Stimulated activated CD4-positive, alpha-beta T cell treated with anti-CD3 and anti-CD28 coated beads, Interleukin-12 subunit alpha, Interleukin-12 subunit beta, amount 100 ng/mL, for 24 hours (primary cell): ENCODE results near the gene TUBB4B.

ENCODE experiments used
- DNase-seq, 2 experiments: peaks; one replicate each; pipeline ENCODE4 v3.0.0-alpha.2; 2020; ENCODE audit warnings: low read depth in 2 of 2

The TUBB4B gene

DNA sequence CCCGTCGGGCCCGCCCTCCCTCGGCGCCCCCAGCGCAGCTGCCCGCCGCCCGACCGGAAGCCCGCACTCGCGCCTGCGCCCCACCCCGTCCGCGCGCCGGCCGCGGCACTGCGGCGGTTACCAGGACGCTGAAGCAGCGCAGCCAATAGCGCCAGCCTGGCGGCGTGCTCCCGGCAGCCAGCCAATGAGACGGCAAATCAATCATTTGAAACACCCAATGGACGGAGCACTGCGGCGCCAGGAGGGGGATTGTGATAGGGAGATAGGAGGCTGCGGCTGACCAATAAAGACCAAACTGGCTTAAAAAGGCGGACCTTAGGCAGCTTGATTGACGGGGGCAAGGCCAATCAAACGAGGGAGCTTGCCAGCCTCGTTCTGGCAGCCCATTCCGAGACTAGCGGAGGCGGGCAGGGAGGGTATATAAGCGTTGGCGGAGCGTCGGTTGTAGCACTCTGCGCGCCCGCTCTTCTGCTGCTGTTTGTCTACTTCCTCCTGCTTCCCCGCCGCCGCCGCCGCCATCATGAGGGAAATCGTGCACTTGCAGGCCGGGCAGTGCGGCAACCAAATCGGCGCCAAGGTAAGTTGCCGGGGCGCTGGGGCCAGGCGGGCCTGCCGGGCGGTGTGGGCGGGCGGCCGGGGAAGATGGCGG, at the start of gene TUBB4B:
Gene TUBB4B, plus strand, starts transcription at position 447 of the 649 bp plus-strand sequence. Its CDS starts 74 bp downstream, at position 521.
- DNase-seq: peak; percentile 93 to 96

DNA sequence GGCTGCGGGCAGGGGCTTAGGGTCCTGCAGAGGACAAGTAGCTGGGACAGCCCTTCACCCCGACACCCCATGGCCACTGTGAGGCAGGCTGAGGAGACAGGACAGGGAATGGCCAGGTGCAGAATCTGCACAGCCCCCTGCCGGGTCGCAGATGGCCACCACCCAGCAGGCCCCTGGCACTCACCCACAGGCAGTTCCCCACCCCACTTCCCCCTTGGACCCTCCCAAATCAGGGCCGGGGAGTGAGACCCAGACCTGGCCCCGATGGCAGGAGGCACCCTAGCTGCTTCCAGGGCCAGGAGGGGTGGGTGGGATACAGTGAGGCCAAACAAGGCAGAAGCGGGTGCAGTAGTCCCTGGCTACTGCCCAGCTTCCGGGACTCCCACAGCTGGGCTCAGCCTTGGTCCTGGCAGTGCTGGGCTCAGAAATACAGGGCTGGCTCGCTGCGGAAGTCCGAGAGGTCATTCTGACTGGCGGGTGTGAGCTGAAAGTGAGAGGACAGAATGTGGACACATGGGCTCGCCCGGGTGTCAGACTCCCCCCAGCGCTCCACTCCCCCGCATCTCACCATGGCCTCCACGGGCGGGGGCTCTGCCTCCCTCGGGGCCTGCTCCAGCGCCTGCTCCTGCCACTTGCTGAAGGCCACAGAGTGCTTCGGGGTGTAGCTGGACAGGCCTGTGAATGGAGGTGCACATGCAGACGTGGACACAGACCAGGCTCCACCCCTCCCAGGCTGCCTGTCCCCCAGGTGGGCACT, 49.2 kb upstream of the TUBB4B start:
- no peak for DNase-seq

GRCh38 chr9:137192448-137192780, 48.7 kb upstream of the TUBB4B start:
- DNase-seq: no peak

- DNase-seq: no peak
Observed at GRCh38 chr9:137192859-137193258, 48.2 kb upstream of the TUBB4B start.

DNA sequence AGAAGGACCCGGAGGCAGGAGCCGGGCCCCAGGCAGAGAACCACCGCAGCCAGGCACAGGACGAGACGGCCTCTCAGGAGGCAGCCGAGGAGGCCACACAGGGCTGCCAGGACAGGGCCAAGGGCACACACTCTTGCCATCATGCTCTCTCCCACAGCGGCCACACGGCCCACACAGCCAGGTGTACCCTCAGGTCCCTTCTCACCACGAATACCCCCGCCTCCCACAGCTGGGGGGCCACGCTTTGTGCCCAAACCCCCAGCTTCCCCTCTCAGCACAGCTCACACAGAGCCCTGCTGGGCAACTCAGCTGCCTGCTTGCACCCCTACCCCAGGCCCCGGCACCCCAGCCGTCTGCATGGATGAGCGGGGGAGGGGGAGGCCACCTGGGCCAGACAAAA, 47.3 kb upstream of the TUBB4B start:
- no peak for DNase-seq

GRCh38 chr9:137194388-137194787, 46.7 kb upstream of the TUBB4B start:
- no peak for DNase-seq

DNA sequence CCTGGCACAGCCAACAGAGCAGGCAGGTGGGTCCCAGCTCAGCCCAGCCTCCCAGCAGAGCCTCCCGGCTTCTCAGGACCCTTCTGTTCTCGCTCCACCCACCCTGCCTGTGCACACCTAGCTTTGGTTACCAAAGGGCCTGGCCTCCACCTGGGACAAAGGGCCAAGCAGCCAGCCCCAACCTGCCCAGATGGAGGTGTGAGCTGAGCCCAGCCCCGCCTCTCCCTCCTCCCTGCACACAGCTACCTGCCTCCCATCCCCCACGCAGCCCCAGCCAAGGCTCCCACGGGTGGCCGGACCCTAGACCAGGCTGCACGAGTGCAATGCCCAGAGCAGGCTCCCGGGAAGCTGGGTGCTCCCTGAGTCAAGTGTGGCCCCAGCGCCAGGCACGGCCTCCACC, 46.2 kb upstream of the TUBB4B start:
- DNase-seq: no peak

- no peak for DNase-seq
Observed at GRCh38 chr9:137195525-137196220, 45.4 kb upstream of the TUBB4B start.

DNA sequence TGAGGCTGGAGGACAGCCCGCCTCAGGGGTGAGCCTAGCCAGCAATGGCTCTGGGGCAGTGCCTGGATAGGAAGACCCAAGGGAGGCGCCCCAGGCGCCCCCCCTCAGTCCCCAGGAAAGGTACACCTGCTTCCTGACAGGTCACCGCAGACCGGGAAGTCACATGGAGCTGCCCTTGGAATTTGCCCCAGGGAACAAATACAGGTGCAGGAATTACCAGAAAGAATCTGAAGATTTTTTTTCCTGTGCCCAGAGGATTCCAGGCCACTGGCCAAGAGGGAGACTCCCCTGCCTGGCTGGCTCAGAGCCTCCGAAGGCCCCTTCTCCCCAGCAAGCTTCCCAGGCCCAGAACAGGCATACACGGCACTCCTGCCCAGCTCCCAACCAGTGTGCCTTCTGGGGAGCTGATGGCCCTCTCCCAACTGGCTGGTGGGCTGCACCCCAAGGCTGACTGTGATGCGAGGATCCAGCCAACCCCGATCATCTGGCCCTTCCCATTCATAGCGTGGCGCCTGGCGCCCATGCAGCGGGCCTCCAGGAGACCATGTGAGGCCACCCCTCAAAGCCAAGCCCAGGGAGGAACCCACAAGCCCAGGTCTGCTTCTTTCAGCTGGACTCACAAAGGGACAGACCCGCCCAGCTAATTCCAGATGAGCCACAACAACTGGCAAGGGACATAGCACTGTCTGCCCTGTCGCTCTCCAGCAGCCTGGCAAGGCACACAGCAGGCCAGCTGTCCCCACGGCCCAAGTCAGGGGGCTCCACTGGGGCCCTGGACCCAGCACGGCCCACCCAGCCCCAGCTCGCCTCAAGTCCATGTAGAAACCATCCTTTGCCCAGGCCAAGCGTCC, 42.8 kb upstream of the TUBB4B start:
- no peak for DNase-seq

DNA sequence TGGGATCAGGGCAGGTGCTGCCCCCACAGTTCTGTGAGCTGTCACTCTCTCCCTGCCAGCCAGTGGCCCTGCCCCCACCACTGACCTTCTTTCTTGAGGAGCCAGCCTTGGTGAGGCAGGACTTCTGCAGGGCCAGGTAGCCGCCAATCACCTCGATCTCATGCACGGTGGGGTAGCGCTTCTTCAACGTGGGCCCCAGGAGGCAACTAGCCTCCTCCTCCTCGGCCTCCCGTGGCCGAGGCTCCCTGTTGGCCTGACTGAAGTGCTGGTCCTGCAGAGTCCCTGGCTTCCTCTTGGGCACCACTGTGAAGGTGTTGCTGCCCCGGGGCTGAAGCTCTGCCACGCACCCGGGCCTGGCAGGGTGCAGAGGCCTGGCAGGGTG, 42.2 kb upstream of the TUBB4B start:
- DNase-seq: no peak

GRCh38 chr9:137199411-137200121, 41.5 kb upstream of the TUBB4B start:
- DNase-seq: no peak

DNA sequence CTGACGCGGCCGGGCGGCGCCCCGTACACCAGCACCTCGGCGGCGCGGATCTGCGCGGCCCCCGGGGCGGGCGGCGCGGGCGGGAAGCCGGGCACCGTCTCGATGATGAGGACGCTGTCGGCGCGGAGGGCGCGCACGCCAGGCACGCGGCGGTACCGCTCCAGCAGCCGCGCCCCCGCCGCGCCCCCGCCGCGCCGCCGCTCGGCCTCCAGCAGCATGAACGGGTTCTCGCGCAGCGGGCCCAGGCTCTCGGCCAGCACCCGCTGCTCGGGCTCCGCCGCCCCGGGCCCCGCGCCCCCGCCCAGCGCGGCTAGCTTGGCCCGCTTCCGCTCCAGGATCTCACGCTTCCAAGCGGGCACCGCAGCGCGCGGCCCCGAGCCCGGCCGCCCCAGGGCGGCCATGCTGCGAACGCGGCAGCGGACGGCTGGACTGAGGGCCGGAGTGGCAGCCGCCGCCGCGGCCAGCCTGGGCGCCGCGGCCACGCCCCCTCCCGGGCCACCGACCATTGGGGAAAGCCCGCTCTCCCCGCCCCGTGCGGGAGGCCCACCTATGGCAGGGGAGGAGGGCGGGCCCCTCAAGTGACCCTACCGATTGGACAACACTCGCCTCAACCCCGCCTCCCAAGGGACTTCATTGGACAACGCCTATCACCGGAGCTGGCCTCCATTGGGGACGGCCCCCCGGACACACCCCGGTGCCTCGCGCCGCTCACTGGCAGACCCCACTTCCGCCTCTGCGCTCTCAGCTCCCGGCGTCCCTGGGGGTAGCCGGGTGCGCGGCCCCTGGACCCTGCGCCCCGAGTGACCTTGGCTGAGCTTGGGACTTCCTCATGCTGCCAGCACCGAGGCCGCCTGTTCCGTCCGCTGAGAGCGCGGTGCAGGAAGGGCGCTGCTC, 40.5 kb upstream of the TUBB4B start, which contains the start of gene TPRN:
Gene TPRN, minus strand, starts transcription at position 431 of the 894 bp plus-strand sequence. Its CDS starts 30 bp downstream, at position 401.
- peak; percentile 97 to 99 for DNase-seq

- DNase-seq: no peak
Observed at GRCh38 chr9:137201205-137201868, 39.8 kb upstream of the TUBB4B start.

GRCh38 chr9:137202966-137203365, 38.1 kb upstream of the TUBB4B start:
- no peak for DNase-seq

DNA sequence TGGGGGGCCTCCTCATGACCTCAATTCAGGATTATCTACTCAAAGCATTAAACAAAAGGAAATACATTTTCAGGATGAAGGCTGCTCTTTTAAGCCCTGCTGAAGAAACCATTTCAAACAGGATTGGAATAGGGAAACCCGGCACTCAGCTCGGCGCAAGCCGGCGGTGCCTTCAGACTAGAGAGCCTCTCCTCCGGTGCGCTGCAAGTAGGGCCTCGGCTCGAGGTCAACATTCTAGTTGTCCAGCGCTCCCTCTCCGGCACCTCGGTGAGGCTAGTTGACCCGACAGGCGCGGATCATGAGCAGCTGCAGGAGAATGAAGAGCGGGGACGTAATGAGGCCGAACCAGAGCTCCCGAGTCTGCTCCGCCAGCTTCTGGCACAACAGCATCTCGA, 36.4 kb upstream of the TUBB4B start:
- DNase-seq: no peak

DNA sequence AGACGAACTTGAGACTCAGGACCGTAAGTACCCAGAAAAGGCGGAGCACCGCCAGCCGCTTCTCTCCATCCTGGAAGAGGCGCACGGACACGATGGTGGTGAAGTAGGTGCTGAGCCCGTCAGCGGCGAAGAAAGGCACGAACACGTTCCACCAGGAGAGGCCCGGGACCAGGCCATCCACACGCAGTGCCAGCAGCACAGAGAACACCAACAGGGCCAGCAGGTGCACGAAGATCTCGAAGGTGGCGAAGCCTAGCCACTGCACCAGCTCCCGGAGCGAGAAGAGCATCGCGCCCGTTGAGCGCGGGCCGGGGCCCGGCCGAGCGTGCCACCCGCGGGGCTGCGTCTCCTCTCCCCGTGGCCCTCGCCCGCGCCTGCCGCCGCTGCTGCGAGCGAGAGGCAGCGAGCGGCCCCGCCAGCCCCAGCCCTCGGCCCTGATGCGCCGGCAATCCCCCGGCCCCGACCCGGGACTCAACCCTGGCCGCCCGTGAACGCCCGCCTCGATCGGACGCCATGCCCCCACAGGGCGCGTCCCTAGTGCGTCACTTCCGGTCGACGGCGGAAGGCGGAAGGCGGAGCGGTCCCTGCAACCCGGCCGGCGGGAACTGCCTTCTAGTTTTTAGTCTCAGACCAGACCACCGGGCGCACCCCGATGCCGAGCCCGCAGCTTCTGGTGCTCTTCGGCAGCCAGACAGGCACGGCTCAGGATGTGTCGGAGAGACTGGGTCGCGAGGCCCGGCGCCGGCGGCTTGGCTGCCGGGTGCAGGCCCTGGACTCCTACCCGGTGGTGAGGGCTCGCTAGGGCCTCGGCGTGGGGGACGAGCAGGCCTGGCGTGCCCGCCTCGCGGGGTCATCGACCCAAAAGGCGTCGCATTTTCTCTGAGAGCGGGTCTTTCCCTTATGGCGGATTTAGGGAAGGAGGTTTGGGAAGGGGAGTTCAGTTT, 35.7 kb upstream of the TUBB4B start, which contains the start of the genes NDOR1 and TMEM203:
Gene NDOR1, plus strand, starts transcription at position 575 of the 944 bp plus-strand sequence. Its CDS starts 78 bp downstream, at position 653.
Gene TMEM203, minus strand, starts transcription at position 523 of the 944 bp plus-strand sequence. Its CDS starts 234 bp downstream, at position 289.
- peak; percentile 90 to 94 for DNase-seq

- DNase-seq: no peak
Observed at GRCh38 chr9:137206602-137207001, 34.5 kb upstream of the TUBB4B start.

DNA sequence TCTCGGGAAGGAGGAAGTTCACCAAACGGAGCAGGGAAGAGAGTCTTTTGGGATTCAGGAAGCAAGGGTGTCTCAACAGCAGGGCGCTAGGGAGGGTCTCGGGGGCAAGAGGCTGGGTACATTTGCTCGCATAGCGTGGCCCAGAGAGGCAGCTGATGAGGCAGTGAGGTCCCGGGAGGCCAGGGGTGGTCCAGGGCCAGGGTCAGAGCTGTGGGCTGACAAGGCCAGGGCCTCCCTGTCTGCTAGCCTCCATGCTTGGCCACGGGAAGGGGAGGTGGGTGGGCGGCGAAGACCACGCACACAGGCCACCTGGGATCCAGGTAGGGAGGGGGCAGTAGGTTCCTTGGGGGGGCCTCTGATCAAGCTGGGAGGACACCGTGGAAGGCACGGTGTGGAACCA, 29.6 kb upstream of the TUBB4B start:
- no peak for DNase-seq
